GM21576 (cell line): Measurements from ENCODE around the gene CTRB1.
A peak's percentile ranks its signal among the peaks of the same experiment; 100 is the strongest.

Experiments
- ATAC-seq: cut with Tn5 transposase; IDR thresholded peaks from one replicate; pipeline ENCODE4 v1.9.1; 2021; ENCODE audit warnings: mild to moderate bottlenecking, moderate library complexity; ENCODE audit not compliant: unreplicated experiment

The CTRB1 gene

GRCh38 chr16:75252946-75253911 lies 34.4 kb downstream of the CTRB1 start:
- ATAC-seq = no peak

GRCh38 chr16:75254359-75254837 lies 35.6 kb downstream of the CTRB1 start:
- ATAC-seq = no peak

- ATAC-seq = no peak
Measured at GRCh38 chr16:75256059-75256571, 37.3 kb downstream of the CTRB1 start.

GRCh38 chr16:75256696-75257343 lies 38.0 kb downstream of the CTRB1 start:
- ATAC-seq = no peak

DNA sequence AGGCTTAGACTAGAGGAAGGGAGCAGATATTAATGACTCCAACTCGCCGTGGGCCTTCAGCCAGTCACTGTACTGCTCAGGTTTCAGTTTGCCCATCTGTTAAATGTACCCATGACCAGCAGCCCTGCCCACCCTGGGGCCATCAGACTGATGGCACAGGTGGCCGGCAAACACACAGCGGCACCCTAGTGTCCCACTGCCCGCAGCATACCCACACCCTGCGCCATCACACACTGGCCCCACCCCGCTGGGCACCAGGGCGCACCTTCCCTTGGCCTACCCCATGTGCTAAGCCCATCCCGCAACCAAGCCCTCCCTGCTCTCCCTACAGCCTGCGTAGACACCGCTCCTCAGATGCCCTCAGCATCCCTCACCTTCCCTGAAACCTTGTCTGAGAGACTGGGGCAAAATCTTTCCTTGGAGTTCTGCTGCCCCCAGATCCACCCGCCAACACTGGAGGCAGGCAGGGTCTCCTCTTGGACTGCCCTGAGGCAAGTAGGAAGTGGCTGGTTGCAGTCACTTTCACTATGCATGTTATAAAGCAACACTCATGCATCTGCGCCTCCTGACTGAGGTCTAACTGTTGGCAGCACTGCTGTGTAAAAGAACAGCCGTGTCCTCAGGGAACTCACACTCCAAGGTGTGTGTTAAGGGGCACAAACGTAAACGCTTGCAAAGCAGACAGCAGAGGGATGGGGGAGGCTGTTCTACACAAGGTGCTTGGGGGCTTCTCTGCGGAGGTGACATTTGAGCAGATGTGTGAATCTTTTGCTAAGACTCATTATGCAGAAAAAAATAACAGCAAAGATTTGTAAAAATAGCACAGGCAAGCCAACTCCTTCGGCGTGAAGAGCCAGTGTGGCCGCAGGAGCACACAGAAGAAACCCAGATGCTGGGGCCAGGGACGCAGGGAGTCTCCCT lies 39.4 kb downstream of the CTRB1 start:
- no peak for ATAC-seq

GRCh38 chr16:75258807-75259141 lies 40.0 kb downstream of the CTRB1 start:
- ATAC-seq = no peak

GRCh38 chr16:75260851-75261589 lies 42.2 kb downstream of the CTRB1 start:
- no peak for ATAC-seq

- no peak for ATAC-seq
Measured at GRCh38 chr16:75261590-75262078, 42.8 kb downstream of the CTRB1 start.

GRCh38 chr16:75262104-75262799 lies 43.5 kb downstream of the CTRB1 start:
- ATAC-seq = no peak

GRCh38 chr16:75262800-75263127 lies 44.0 kb downstream of the CTRB1 start:
- no peak for ATAC-seq

- ATAC-seq = no peak
Measured at GRCh38 chr16:75263291-75263962, 44.6 kb downstream of the CTRB1 start.

DNA sequence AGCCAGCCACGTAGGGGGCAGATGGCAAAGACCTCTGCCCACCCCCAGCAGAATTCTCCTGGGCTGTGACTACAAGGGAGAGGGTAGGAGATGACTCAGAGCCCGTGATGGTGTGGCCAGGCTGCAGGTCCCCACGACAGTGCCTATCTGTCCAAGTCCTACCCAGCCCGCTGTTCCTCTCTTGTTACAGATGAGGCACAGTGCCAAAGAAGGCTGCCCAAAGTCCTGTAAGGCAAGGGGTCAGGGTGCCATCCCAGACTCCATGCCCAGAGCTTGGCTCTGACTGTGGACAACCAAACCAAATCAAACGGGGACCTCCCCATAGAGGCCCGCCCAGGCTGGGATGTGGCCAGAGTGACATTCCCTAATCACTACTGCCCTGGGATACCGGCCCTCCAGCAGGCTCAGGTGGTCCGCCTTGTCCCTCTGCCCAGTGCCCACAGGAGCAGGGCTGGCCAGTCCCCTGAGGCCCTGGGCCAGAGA lies 45.2 kb downstream of the CTRB1 start:
- no peak for ATAC-seq

DNA sequence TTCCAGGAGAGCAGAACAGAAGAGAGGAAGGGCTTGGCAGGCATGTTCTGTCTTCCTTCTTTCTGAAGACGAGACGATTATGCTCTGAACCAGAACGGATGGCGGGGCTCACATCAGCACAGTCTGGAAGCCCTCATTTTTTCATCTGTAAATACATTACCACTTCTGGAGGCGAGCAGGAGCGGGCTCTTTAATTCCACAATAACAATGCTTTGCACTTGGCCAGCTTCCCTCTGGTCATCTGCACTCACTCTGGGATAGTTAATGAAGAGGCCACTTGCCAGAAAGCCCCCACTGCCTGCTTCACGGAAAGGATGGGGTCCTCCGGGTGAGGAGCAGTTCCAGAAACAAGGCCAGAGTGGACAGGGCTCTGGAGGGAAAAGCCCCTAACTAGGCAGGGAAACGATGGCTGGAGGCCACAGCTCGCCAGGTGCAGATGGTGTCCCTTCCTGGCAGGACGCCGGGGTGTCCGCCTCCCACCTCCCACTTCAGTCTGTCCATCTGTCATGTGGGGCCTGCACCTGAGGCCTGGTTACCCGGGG lies 45.7 kb downstream of the CTRB1 start:
- no peak for ATAC-seq

DNA sequence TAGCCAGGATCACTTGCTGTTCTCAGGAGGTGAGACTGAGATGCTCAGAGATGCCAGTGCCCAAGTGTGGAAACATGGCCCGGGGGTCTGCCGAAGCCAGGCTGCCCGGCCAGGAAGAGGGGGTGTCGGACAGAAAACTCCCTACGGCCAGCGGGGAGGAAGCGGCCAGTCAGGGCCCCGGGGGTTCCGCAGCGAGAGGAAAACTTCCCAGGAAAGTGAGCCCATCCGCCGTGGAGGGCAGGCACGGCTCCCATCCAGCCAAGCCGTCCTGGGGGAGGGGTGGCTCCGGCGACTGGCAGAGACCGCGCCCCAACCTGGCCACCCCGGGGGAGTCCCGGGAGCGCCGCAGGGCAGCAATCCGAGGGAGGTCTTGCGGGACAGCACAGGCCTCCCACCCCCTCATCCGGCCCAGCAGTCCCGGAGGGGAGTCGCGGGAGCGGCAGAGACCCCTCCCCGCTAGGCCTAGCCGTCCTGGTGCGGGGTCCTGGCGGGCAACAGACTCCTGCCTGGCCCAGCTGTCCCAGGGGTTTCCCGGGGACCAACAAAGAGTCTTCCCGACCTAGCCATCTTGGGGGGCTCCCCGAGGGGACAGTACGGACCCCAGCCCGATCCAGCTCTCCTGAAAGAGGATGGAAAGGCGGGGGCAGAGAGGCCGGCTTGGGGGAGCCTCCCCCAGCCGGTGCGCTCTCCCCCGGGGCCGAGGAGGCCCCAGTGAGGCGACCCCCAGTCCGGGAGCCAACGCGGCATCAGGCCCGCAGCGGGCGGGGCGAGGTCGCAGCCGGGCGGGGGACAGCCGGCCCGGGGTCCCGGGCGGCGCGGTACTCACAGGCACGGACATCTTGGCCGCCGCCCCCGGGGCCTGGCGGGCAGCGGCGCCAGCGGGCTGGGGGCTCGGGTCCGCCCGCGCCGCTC lies 46.5 kb downstream of the CTRB1 start:
- no peak for ATAC-seq

GRCh38 chr16:75265911-75266701 lies 47.3 kb downstream of the CTRB1 start:
- peak; percentile 61 for ATAC-seq

GRCh38 chr16:75266738-75267630 lies 48.2 kb downstream of the CTRB1 start:
- no peak for ATAC-seq
